Hepatocyte (in vitro differentiated cells): Measurements from ENCODE around the gene HOXC6.

ENCODE experiments used
- CTCF ChIP-seq: fragments of 200-600 bp; sonication (generic); IDR thresholded peaks from 2 replicates; pipeline ENCODE4 v1.5.1; 2016; ENCODE audit warnings: antibody characterized with exemption, mild to moderate bottlenecking; ENCODE audit not compliant: poor library complexity
- EZH2 ChIP-seq: fragments of 200-600 bp; sonication (generic); IDR thresholded peaks from 2 replicates; pipeline ENCODE4 v1.6.1; 2016; ENCODE audit warnings: antibody characterized with exemption, mild to moderate bottlenecking, borderline replicate concordance
- EZH2phosphoT487 ChIP-seq: fragments of 200-600 bp; sonication (generic); IDR thresholded peaks from one replicate; pipeline ENCODE4 v1.6.1; 2018; ENCODE audit warnings: antibody characterized with exemption, mild to moderate bottlenecking, low read depth, moderate library complexity; ENCODE audit not compliant: unreplicated experiment, severe bottlenecking

DNA sequence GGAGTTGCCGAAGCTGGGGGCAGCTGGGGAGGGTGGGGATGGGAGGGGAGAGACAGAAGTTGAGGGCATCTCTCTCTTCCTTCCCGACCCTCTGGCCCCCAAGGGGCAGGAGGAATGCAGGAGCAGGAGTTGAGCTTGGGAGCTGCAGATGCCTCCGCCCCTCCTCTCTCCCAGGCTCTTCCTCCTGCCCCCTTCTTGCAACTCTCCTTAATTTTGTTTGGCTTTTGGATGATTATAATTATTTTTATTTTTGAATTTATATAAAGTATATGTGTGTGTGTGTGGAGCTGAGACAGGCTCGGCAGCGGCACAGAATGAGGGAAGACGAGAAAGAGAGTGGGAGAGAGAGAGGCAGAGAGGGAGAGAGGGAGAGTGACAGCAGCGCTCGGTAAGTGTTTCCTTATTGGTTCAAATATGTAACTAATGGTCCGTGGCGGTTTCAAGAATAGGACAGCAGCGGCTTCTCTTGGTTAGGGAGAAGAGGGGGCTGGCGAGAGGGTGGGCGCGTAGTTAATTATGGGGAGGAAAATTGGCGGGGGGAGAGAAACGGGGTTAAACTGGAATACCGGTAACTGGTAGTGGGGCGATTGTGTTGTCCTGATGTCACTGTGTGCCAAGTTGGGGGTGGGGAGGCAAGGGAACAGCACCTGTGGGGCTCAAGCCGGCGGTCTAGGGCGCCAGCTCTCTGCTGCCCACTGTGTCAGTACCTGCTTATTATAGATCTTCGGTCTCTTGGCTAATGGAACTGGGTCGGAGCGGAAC is 11.0 kb upstream of the HOXC6 start:
- TF ChIP-seq CTCF (no peak), EZH2 (no peak), EZH2phosphoT487 (peak; percentile 37)
